ENCODE data around the gene AQP1.

DNA sequence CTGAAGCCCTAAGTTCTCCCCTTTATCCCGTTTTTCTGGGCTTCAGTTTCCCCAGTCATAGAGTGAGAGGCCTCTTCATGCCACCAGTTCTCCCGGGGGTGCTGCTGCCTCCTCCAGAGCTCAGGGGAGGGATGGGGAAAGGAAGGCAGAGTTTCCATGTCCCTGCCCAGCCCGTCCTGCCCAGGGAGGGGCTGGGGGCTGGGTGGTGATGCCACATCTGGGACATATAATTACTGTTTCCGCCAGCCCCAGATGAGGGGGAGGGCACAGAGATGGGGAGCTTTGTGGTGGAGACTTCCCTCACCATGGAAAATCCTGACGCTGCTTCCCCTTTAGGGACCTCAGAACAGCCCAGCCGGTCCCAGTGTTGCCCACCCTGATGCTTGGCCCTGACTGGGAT is 4.1 kb downstream of the AQP1 start:
- TF ChIP-seq, protein P1, sequence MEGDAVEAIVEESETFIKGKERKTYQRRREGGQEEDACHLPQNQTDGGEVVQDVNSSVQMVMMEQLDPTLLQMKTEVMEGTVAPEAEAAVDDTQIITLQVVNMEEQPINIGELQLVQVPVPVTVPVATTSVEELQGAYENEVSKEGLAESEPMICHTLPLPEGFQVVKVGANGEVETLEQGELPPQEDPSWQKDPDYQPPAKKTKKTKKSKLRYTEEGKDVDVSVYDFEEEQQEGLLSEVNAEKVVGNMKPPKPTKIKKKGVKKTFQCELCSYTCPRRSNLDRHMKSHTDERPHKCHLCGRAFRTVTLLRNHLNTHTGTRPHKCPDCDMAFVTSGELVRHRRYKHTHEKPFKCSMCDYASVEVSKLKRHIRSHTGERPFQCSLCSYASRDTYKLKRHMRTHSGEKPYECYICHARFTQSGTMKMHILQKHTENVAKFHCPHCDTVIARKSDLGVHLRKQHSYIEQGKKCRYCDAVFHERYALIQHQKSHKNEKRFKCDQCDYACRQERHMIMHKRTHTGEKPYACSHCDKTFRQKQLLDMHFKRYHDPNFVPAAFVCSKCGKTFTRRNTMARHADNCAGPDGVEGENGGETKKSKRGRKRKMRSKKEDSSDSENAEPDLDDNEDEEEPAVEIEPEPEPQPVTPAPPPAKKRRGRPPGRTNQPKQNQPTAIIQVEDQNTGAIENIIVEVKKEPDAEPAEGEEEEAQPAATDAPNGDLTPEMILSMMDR (conservative IDR thresholded peaks at IDR 0.05), result no peak
- no peak for TF ChIP-seq ZFX (IDR thresholded peaks at IDR 0.05)

Data from C4-2B (cell line).